ENCODE results near the gene RAET1G.

- TF ChIP-seq POLR2A (IDR thresholded peaks at IDR 0.05; ENCODE audit: low read depth) = no peak
- TF ChIP-seq, protein P1, sequence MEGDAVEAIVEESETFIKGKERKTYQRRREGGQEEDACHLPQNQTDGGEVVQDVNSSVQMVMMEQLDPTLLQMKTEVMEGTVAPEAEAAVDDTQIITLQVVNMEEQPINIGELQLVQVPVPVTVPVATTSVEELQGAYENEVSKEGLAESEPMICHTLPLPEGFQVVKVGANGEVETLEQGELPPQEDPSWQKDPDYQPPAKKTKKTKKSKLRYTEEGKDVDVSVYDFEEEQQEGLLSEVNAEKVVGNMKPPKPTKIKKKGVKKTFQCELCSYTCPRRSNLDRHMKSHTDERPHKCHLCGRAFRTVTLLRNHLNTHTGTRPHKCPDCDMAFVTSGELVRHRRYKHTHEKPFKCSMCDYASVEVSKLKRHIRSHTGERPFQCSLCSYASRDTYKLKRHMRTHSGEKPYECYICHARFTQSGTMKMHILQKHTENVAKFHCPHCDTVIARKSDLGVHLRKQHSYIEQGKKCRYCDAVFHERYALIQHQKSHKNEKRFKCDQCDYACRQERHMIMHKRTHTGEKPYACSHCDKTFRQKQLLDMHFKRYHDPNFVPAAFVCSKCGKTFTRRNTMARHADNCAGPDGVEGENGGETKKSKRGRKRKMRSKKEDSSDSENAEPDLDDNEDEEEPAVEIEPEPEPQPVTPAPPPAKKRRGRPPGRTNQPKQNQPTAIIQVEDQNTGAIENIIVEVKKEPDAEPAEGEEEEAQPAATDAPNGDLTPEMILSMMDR (IDR thresholded peaks at IDR 0.05) = no peak
These were observed 24.8 kb downstream of the RAET1G start, which contains the start of gene RAET1E for GRCh38 chr6:149897855-149898744.
